Measurements from ENCODE around the gene RALGPS1. TPM values are rescaled to one million over a fixed set of nuclear protein-coding genes. Genes with fewer than 3 reads are reported as not detected.

RALGPS1 gene
- total and polyA plus RNA-seq, 2 of the 8 experiments (the other 6 are each of a cell fraction or from before 2014, with no cell fraction given): 20.0 to 23.5 TPM

DNA sequence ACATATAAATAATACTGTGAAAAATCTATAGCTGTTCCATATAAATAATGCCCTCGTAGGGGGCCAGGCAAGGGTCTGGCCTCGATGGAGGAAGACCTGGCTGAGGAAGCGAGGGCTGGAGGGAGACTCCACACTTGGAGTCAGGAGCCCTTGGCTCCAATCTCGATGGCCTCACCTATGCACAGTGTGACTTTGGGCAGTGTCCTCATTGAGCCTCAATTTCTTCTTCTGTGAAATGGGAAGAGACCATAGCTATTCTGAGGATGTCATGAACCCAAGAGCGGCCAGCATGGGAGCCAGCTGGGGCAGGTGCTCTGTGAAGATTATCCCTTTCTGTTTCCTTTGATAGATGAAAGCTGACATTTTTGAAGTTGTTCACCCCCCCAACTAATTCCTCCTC is 183.1 kb downstream of the RALGPS1 start (continued):
- TF ChIP-seq, protein P1, sequence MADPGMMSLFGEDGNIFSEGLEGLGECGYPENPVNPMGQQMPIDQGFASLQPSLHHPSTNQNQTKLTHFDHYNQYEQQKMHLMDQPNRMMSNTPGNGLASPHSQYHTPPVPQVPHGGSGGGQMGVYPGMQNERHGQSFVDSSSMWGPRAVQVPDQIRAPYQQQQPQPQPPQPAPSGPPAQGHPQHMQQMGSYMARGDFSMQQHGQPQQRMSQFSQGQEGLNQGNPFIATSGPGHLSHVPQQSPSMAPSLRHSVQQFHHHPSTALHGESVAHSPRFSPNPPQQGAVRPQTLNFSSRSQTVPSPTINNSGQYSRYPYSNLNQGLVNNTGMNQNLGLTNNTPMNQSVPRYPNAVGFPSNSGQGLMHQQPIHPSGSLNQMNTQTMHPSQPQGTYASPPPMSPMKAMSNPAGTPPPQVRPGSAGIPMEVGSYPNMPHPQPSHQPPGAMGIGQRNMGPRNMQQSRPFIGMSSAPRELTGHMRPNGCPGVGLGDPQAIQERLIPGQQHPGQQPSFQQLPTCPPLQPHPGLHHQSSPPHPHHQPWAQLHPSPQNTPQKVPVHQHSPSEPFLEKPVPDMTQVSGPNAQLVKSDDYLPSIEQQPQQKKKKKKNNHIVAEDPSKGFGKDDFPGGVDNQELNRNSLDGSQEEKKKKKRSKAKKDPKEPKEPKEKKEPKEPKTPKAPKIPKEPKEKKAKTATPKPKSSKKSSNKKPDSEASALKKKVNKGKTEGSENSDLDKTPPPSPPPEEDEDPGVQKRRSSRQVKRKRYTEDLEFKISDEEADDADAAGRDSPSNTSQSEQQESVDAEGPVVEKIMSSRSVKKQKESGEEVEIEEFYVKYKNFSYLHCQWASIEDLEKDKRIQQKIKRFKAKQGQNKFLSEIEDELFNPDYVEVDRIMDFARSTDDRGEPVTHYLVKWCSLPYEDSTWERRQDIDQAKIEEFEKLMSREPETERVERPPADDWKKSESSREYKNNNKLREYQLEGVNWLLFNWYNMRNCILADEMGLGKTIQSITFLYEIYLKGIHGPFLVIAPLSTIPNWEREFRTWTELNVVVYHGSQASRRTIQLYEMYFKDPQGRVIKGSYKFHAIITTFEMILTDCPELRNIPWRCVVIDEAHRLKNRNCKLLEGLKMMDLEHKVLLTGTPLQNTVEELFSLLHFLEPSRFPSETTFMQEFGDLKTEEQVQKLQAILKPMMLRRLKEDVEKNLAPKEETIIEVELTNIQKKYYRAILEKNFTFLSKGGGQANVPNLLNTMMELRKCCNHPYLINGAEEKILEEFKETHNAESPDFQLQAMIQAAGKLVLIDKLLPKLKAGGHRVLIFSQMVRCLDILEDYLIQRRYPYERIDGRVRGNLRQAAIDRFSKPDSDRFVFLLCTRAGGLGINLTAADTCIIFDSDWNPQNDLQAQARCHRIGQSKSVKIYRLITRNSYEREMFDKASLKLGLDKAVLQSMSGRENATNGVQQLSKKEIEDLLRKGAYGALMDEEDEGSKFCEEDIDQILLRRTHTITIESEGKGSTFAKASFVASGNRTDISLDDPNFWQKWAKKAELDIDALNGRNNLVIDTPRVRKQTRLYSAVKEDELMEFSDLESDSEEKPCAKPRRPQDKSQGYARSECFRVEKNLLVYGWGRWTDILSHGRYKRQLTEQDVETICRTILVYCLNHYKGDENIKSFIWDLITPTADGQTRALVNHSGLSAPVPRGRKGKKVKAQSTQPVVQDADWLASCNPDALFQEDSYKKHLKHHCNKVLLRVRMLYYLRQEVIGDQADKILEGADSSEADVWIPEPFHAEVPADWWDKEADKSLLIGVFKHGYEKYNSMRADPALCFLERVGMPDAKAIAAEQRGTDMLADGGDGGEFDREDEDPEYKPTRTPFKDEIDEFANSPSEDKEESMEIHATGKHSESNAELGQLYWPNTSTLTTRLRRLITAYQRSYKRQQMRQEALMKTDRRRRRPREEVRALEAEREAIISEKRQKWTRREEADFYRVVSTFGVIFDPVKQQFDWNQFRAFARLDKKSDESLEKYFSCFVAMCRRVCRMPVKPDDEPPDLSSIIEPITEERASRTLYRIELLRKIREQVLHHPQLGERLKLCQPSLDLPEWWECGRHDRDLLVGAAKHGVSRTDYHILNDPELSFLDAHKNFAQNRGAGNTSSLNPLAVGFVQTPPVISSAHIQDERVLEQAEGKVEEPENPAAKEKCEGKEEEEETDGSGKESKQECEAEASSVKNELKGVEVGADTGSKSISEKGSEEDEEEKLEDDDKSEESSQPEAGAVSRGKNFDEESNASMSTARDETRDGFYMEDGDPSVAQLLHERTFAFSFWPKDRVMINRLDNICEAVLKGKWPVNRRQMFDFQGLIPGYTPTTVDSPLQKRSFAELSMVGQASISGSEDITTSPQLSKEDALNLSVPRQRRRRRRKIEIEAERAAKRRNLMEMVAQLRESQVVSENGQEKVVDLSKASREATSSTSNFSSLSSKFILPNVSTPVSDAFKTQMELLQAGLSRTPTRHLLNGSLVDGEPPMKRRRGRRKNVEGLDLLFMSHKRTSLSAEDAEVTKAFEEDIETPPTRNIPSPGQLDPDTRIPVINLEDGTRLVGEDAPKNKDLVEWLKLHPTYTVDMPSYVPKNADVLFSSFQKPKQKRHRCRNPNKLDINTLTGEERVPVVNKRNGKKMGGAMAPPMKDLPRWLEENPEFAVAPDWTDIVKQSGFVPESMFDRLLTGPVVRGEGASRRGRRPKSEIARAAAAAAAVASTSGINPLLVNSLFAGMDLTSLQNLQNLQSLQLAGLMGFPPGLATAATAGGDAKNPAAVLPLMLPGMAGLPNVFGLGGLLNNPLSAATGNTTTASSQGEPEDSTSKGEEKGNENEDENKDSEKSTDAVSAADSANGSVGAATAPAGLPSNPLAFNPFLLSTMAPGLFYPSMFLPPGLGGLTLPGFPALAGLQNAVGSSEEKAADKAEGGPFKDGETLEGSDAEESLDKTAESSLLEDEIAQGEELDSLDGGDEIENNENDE (IDR thresholded peaks at IDR 0.05; ENCODE audit: insufficient replicate concordance, low read length): no peak
- no peak for TF ChIP-seq NANOG (IDR thresholded peaks at IDR 0.05; ENCODE audit: insufficient read depth, low read depth, low read length, poor library complexity, severe bottlenecking)
- TF ChIP-seq BRCA1 (IDR thresholded peaks at IDR 0.05; ENCODE audit: low read depth, low read length): no peak

Data from H1 (cell line).